Adipose tissue (tissue), 3 donors: Measurements from ENCODE around the gene MTA2. TPM values are rescaled to one million over a fixed set of nuclear protein-coding genes. Genes with fewer than 3 reads are reported as not detected.
"Not testable (repeated sequence)": the region's sequence is repeated elsewhere in the genome, so short reads cannot be mapped to it uniquely, and the experiment has no call there.

Experiments used
- H3K27ac ChIP-seq: one replicate; pipeline ENCODE4 v1.5.1; 2013; ENCODE audit warnings: low read depth, low read length
- WGBS, 3 donors: extraction: QIAGEN DNeasy Blood & Tissue Kit; methylation state at CpG; one replicate each; pipeline ENCODE4 v1.1.7; 2013; 5-methylcytosine and 5-hydroxymethylcytosine counted together
- polyA plus RNA-seq, 3 donors: library from polyadenylated mRNA; stranded (reverse); fragments of 200-250 nt; gene quantifications; one replicate each; pipeline ENCODE4 v1.2.3, GENCODE V29; 2013
- donor health status: healthy with polysubstance abuse.
- donor health status: Bipolar disorder and iron deficiency.
- donor health status: healthy.

The MTA2 gene
- polyA plus RNA-seq, 3 donors, result 17.3 to 72.4 (median 48.1) TPM

DNA sequence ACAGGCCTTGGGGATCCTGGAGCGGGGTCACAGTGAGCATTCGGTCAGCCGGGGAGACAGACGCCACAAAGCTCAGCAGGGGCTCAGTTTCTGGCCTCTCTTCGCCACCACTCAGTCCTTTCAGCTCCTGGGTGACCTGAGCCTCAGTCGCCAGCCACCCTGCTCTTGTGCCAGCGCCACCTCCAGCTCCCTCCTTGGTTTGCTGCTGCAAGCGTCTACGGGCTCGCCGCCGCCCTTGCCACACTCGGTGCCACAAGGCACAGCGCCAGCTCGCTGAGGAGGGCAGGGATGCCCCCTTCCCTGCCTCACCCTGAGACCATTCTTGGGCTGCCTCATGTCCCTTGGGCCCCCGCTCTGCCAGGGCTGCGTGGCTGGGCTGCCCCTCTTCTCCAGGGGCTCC is 26.5 kb downstream of the MTA2 start:
- H3K27ac ChIP-seq, result no peak overlapping the region
- WGBS, 3 donors, result 37 to 49% (median 43%) methylated on average over 16 to 17 of the region's 17 CpGs

DNA sequence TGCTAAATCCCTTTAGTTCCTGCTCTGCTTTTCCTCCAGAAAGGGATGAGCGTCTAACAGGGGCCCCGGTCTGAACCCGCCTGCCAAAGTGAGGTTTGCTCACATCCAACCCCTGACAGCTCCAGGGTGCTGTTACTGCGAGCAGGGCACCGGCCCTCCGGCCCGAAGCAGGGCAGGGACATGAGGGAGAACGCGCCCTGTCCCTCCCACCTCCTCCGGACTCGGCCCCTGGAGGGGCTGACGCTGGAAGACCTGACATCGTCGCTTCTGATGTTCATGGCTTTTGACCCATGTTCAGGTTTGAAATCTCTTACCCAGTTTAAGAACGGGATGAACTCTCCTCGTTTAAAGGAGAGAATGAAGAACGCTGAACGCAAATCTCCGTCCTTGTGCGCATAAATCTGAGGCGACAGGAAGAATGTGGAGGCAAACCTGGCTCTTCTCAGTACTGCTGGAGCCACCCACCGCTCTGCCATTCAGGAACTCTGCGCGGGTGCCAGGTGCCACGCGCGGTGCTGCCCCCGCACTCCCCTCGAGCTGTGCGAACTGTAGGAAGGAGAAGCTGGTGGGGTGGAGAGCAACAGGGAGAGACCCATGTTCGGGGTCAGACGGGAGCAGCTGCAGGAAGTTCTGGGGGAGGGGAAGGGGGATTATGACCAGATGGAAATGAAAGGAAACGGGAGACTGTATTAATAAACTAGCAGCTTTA is 27.1 kb downstream of the MTA2 start:
- WGBS, 3 donors, result 0 to 2% (median 0%) methylated on average over 33 of the region's 33 CpGs
- H3K27ac ChIP-seq, result peak overlapping the region; percentile 34

DNA sequence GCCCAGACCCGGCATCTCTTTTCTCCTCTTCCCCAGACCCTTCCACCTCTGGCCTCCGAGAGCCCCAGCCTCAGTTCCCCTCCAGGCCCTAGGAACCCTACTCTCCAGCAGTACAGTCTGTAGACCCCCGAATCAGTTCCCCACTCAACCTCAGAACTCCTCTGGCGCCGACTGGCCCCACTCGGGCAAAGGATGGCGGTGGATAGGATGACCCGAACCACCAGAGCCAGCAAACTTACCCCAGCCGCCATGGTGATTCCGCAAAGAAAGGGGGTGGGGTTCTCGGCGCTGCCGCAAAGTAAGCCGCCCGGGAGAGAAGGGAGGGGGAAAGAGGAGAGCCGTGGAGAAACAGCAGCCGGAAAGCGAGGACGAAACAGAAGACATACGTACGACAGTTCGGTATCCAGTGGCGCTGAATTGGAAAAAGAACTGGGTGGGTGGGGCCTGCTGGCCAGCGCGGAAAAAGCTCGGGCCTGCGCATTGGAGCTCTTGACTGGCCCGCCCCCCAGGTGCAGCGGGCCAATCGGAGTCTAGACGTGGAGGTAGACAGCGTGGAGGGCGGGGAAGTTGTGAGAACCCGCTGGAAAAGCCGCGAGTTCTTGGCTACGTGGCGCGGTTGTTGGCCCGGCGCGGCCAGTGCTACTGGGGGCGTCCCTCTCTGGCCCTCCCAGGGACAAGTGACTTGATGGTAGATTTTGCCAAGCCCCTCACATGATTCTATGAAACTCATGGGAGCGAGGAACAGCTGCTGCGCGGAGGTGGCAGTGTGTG is 27.9 kb downstream of the MTA2 start, which contains the start of gene EEF1G:
Gene EEF1G, minus strand, starts transcription at position 300 of the 771 bp plus-strand sequence. Its CDS starts 49 bp downstream, at position 251.
- 0% methylated on average over 46 of the region's 46 CpGs for WGBS, 3 donors
- H3K27ac ChIP-seq, result peak within 1 kb of the TSS; percentile 48

DNA sequence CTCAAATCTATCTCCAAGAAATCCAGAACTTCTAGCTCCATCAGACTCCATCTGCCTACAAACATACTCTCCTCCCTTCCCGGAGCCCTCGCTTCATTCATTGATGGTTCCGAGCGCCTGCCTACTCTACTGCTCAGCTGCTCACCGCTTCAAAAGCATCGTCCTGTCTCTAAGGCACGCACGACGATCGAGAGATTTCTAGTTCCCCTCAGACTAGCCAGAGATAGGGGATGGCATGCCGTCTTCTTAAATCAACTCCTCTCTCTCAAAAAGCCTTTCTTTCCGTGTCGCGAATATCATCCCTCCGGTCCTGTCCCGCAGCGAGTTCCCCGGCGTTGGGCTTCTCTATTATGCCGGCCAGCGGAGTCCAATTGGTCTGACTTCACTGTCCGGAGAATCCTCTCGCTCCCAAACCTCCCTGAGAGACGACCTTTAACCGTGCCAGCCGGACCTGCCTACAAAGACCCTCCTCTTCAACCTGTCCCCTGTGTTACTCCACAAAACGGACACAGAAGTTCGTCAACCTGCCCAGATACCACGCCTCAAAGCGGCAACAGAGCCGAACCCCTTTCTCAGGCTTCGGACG is 28.6 kb downstream of the MTA2 start:
- peak overlapping the region; percentile 48 for H3K27ac ChIP-seq
- WGBS, 3 donors, result 0 to 1% (median 0%) methylated on average over 33 of the region's 33 CpGs

DNA sequence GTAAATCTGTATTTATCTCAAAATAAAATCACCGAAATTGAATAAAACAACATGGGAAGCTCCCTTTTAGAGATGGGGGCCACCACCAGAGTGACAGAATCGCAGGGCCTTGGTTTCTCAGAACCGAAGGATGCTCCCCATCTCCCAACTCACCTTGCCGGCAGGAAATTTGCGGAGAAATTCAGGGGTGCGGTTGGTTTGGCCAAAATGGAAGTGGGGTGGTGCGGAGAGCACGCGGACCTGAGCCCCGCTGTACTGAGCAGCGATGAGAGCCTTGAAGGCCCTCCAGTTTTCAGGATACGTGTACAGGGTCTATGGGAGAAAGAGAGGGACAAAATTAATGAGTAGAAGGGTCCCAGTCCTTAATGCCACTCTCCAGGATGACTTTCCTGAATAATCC is 29.2 kb downstream of the MTA2 start:
- WGBS, 3 donors, result 68 to 78% (median 70%) methylated on average over 12 of the region's 12 CpGs
- H3K27ac ChIP-seq, result no peak overlapping the region

DNA sequence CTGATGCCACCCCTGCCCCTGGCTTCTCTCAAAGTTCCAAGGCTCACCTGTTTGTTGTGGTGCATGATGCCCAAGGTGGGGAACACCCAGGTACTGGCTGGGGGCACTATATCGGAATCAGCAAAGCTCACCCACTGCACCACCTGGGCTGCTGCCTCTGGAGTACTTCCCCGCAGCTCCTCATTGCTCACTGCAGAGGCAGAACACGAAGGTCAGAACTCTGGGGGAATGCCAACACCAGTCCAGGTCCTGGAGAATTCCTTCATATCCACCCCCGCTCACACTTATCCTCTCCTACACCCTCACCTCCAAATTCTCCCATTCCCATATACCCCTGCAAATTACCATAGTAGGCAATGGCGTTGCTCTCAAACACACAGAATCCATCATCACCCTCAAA is 30.2 kb downstream of the MTA2 start:
- 80 to 90% (median 88%) methylated on average over 5 of the region's 5 CpGs for WGBS, 3 donors
- not testable (repeated sequence) for H3K27ac ChIP-seq

DNA sequence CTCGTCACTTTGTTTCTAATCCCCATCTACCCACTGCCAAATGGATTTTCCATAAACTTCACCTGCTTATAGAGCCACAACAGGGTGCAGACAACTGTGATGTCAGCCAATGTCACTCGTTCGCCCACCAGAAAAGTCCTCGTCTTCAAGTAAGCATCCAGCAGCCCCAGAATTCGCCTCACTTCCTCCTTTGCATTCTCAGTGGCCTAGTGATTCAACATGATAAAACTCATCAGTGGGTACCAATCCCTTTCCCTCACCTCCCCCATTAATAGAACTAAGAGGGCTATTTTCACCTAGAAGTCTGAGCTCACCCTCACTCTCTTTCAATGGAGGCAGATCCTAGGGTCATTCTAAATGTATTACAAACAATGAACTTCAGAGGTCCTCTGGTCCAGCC is 30.8 kb downstream of the MTA2 start:
- 86 to 90% (median 87%) methylated on average over 5 of the region's 5 CpGs for WGBS, 3 donors
- H3K27ac ChIP-seq, result not testable (repeated sequence)

DNA sequence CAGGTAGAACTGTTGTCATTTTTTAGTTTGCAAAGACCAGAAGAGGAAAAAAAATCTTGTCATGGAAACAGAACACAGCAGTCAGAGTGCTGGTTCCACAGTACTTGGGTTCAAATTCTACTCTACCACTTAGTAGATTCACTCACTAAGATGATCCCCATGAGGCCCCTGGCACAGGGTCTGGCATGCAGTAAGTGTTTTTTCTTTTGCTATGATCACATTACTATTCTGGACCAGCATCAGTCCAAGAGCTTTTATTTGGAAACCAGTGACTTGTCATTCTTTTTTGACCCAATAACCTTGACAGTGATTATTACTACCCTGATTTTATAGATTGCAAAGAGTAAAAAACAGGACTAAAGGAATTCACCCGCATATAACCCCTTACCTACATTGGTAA is 32.1 kb downstream of the MTA2 start:
- WGBS, 3 donors, result 65 to 83% (median 75%) methylated on average over 1 of the region's 1 CpG
- no peak overlapping the region for H3K27ac ChIP-seq

DNA sequence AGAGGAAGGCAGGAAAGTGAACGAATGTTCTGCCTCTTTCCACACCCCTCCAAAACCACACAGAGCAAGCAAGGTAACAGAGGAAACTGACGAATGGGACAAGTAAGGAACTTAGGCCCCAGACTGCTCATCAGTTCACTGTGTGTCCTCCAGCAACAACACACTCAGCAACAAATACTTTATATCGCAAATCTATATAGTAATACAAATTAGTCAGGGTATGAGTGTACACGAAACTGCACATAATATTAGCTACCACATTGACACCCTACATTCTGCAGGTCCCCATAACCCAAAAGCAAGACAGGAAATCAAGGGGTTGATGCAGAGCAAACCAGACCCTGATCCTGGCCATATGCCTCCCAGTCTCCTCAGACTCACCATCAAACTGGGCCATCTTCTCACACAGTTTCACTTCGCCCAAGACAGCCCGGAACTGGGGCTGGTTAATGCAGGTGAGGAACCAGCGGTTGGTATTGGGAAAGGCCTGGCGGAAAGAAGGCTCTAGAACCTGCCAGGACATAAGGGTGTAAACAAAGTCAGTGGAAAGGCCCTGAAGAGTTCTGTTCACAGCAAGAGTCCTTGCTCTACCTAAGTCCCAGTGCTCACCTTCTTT is 34.5 kb downstream of the MTA2 start:
- 59 to 86% (median 70%) methylated on average over 8 of the region's 8 CpGs for WGBS, 3 donors
- no peak overlapping the region for H3K27ac ChIP-seq

DNA sequence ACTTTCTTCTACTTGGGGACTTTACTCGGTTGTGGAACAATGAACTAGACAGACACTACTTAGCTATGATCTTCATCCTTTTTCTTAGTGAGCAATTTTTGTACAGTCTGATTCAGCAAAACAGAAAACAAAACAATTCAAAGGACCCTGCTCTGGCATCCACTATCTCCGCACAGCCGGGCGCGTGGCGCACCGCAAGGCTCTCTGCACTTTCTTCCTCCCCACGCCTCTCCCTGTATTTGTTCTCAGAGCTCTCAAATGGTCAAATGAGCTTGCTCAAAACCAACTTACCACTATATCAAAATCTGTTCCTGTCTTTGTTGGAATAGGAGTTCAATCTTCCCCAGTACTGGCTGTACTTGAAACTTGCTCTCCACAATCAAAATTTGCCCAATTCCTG is 35.4 kb downstream of the MTA2 start:
- 85 to 91% (median 91%) methylated on average over 8 of the region's 8 CpGs for WGBS, 3 donors
- H3K27ac ChIP-seq, result no peak overlapping the region

DNA sequence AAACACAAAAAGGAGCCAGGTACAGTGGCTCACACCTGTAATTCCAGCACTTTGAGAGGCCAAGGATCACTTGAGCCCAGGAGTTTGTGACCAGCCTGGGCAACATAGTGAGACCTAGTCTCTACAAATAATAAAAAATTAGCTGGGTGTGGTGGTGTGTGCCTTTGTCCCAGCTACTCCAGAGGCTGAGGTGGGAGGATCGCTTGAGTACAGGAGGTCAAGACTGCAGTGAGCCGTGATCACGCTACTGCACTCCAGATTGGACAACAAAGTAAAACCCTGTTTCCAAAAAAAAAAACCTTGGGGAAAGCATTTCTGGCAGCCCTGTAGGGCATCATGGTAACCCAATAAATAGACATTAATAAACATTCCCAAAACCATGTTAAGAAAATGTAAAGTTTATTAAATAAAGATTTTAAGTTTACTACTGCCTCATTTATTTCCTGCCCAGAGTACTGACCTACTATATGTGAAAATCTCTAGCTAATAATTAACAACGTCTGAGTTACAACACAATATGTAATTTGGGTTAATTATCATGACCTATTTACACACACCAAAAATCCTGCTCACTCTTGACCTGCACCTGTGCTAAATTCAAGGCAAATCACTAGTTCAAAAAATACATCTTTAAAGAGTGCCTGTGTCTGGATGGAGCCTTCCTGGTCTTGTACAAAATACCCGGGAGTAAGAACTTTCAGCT is 36.4 kb downstream of the MTA2 start:
- WGBS, 3 donors, result 62 to 72% (median 71%) methylated on average over 5 of the region's 5 CpGs
- H3K27ac ChIP-seq, result no peak overlapping the region

DNA sequence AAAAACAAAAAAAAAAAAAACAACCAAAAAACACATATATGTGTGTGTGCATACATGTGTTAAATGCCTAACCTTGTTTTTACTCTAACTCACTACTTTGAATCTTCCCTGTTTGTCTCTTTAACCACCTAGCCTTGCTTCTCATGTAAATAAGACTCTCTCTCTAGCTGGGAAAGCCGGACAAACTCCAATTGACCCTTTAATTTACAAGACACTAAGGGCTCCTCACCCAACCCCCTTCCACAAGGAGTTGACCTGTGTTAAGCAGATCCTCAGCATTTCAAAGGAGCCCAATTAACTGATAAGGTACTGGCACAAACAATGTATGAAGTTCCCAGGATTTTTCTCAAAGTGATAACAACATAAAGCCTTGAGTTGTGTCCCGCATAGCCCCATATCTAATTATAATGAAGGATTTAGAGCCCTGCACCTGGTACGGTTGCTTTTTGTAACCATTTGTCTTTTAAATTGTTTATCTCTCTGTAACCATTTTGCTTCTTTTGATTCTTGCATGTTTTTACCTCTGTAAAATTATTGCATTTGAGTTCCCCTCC is 39.9 kb downstream of the MTA2 start:
- H3K27ac ChIP-seq, result not testable (repeated sequence)
- WGBS, 3 donors, result 65 to 85% (median 80%) methylated on average over 3 of the region's 3 CpGs

DNA sequence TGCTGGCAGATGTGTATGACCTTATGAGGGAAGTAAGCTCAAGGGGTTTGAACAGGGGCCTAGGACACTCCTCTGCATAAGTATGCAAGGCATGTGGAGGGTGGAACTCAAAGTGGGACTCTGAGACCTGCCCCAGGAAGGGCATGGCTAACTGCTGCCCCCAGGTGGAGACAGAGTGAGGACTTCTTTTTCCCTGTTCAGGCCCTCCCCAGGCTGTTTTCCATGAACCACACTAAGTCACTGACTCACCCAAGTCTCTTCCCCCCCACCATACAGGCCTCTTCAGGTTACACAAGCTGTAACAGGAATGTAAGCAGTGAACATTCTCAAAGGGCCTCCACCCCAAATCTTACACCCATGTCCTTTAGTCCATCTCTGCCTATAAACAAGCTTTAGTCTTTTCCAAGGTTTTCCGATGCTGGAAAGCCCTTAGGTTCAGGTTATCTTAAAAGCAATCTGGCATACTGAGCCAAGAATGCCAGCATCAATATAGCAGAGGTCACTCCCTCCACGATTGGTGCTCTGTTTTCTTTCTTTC is 41.0 kb downstream of the MTA2 start:
- WGBS, 3 donors, result 28 to 45% (median 39%) methylated on average over 2 of the region's 2 CpGs
- H3K27ac ChIP-seq, result no peak overlapping the region

DNA sequence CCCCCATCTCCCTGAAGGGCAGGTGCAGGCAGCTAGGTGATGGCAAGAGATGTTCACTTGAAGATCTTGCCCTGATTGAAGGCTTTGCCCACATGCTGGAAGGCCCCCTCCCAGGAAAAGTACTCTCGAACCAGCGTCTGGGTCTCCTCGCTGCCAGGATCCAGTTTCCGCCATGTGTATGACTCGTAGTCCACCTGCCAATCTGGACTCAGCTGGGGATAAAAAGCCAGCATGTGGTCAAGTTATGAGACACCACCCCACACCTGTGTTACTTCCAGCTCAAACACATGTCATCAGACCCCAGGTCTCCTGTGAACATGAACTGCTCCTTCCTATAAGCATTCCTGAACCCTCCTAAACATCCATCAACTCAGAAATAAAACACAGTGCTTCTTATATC is 42.0 kb downstream of the MTA2 start:
- WGBS, 3 donors, result 80 to 87% (median 81%) methylated on average over 5 of the region's 5 CpGs
- not testable (repeated sequence) for H3K27ac ChIP-seq

DNA sequence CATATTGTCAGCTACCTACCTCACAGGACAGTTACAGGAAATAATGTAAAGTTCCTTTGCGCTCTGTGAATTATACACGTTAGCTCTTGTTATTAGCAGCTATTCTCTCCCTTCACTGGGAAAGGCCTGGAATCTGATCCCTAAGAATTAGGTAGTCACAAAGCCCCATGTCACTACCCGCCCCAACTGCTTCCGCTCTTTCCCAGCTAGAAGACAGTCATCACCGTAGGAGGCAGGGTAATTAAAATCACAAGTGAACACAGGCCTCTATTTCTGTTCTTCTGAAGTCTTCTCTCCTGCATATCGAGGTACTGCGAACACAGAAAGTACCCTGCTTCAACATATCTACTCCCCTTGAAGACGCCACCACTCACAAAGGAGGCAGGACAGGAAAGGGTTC is 42.5 kb downstream of the MTA2 start:
- 86% methylated on average over 8 of the region's 8 CpGs for WGBS, 3 donors
- no peak overlapping the region for H3K27ac ChIP-seq

DNA sequence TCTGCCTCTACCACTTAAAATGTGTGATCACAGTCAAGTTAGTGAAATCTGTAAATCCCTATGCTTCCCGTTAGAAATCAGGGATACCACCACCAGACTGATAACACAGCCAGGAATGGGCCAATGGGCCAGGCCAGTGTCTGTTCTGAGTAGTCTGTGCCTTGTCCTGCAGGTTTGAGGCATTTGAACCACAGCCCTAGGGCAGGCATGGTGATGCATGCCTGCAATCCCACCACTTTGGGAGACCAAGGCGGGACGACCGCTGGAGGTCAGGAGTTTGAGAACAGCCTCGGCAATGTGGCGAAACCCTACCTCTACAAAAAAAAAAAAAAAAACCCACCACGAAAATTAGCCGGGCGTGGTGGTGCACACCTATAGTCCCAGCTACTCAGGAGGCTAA is 43.0 kb downstream of the MTA2 start:
- 79 to 91% (median 90%) methylated on average over 8 to 9 of the region's 9 CpGs for WGBS, 3 donors
- no peak overlapping the region for H3K27ac ChIP-seq

DNA sequence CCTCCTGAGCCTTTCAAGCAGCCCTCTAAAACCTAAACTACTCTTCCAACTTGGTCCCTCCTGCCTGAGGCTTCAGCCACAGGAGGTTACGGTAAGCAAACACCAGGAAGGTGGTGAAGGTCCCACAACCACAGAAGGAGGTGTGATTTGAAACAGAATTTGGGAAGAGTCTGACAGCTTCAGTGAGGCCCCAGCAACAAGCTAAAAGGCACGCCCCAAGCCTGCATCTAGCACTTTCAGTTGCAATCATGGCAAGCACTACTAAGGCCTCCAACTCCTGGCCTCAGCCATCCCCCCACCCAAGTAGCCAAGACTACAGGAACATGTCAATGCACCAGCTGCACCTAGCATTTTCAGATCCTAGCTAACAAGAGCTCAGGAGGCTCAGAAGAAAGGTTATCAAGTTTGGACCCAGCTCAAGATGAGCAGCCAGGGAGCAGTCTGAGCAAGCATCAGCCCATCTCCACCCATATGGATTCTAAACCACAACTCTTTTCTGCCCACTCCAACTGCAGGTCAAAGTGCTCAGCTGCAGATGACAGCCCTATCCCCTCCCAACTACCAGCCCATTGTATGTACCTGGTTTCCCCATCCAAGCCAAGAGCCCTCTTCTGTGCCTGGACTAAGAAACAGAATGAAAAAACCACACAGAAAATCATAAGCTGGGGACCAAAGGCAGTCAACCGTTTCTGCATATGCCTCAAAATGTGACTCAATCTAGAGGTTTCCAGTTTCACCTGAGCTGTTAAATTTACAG is 44.6 kb downstream of the MTA2 start:
- peak overlapping the region; percentile 66 for H3K27ac ChIP-seq
- WGBS, 3 donors, result 23 to 67% (median 24%) methylated on average over 3 of the region's 3 CpGs
